H1 (cell line): ENCODE measurements around the gene LYSMD3. TPM values are rescaled to one million over a fixed set of nuclear protein-coding genes. Genes with fewer than 3 reads are reported as not detected.

Experiments used
- CTCF ChIA-PET: fragments of 300-600 bp; sonication (Branson Sonifier 250); formaldehyde crosslinking; loops from one replicate; lab custom pipeline; 2021; ENCODE audit not compliant: partially characterized antibody; lab: Charles Lee
- POLR2A ChIA-PET: fragments of 300-600 bp; sonication (Branson Sonifier 250); formaldehyde crosslinking; loops from one replicate; lab custom pipeline; 2021; ENCODE audit warnings: inconsistent platforms; ENCODE audit not compliant: partially characterized antibody; lab: Charles Lee
- DNase-seq, 2 experiments: peaks; one replicate each; pipeline versions ENCODE4 v3.0.0 to v3.0.0-alpha.2; 2010 to 2022; ENCODE audit warnings: low spot score in 2 of 2, low read depth in 1 of 2, mixed read lengths in 1 of 2
- FAIRE-seq: peaks from 2 replicates; lab custom pipeline; 2011; peaks lifted over from hg19 to GRCh38; lab: Jason Lieb, UNC
- H2AFZ ChIP-seq: 2 replicates; pipeline ENCODE4 v1.8.1; 2012; ENCODE audit warnings: low read length, inconsistent platforms
- H2AK5ac ChIP-seq: 2 replicates; pipeline ENCODE4 v1.6.1; 2013; ENCODE audit warnings: low read depth, low read length
- H2BK120ac ChIP-seq: replicated peaks from 2 replicates; pipeline ENCODE3; 2013; ENCODE audit warnings: low read depth, low read length, inconsistent platforms
- H2BK12ac ChIP-seq: 2 replicates; pipeline ENCODE4 v1.6.1; 2013; ENCODE audit warnings: low read depth, low read length
- H2BK15ac ChIP-seq: 2 replicates; pipeline ENCODE4 v1.6.1; 2013; ENCODE audit warnings: low read length
- H2BK20ac ChIP-seq: 2 replicates; pipeline ENCODE4 v1.6.1; 2013; ENCODE audit warnings: low read length
- H2BK5ac ChIP-seq: 2 replicates; pipeline ENCODE4 v1.6.1; 2013; ENCODE audit warnings: low read depth, low read length
- H3K14ac ChIP-seq: 2 replicates; pipeline ENCODE4 v1.6.1; 2013; ENCODE audit warnings: inconsistent platforms; ENCODE audit not compliant: insufficient read length
- H3K18ac ChIP-seq: 2 replicates; pipeline ENCODE4 v1.6.1; 2013; ENCODE audit warnings: low read length; ENCODE audit errors: extremely low read depth
- H3K23ac ChIP-seq: 2 replicates; pipeline ENCODE4 v1.6.1; 2013; ENCODE audit warnings: inconsistent platforms; ENCODE audit not compliant: insufficient read length
- H3K23me2 ChIP-seq: 2 replicates; pipeline ENCODE4 v1.6.1; 2013; ENCODE audit warnings: low read depth, low read length
- H3K27ac ChIP-seq: 2 replicates; pipeline ENCODE4 v1.6.1; 2011; ENCODE audit warnings: low read depth, low read length, inconsistent platforms
- H3K27me3 ChIP-seq, 4 experiments: replicated peaks in 1 of 4; 1 replicate in 1 of 4; 2 replicates in 3 of 4; pipeline versions ENCODE4 v1.6.1 to v1.8.1; 2011 to 2013; ENCODE audit warnings: low read length in 3 of 4, mild to moderate bottlenecking in 3 of 4, inconsistent platforms in 2 of 4, mixed read lengths in 2 of 4, moderate library complexity in 1 of 4; ENCODE audit not compliant: control insufficient read depth in 3 of 4, insufficient read depth in 3 of 4; ENCODE audit errors: extremely low read depth in 1 of 4
- H3K36me3 ChIP-seq, 4 experiments: 2 replicates each; pipeline versions ENCODE4 v1.6.1 to v1.8.1; 2011 to 2013; ENCODE audit warnings: mild to moderate bottlenecking in 4 of 4, low read length in 3 of 4, moderate library complexity in 2 of 4, control low read depth in 1 of 4, inconsistent platforms in 1 of 4; ENCODE audit not compliant: insufficient read depth in 4 of 4, control insufficient read depth in 2 of 4
- H3K4ac ChIP-seq: replicated peaks from 2 replicates; pipeline ENCODE3; 2013; ENCODE audit warnings: low read length, low read depth, mixed read lengths, inconsistent platforms; ENCODE audit not compliant: insufficient read length
- H3K4me1 ChIP-seq, 4 experiments: replicated peaks in 1 of 4; 1 replicate in 1 of 4; 2 replicates in 3 of 4; pipeline versions ENCODE4 v1.6.1 to v1.8.1; 2011 to 2013; ENCODE audit warnings: low read length in 3 of 4, inconsistent platforms in 2 of 4, mixed read lengths in 1 of 4; ENCODE audit not compliant: insufficient read depth in 4 of 4, control insufficient read depth in 3 of 4
- H3K4me2 ChIP-seq, 2 experiments: 2 replicates each; pipeline versions ENCODE4 v1.6.1 to v1.8.1; 2011 to 2013; ENCODE audit warnings: low read depth in 2 of 2, low read length in 2 of 2, control low read depth in 1 of 2, inconsistent platforms in 1 of 2, mild to moderate bottlenecking in 1 of 2; ENCODE audit not compliant: insufficient read depth in 1 of 2
- H3K4me3 ChIP-seq, 4 experiments: fragments of 200-600, 300-600 bp in 1 of 4; sonication (generic), shearing (Covaris generic), sonication (Bioruptor Twin) in 1 of 4; 2 replicates each; pipeline versions ENCODE4 v1.5.1 to v1.8.1; 2011 to 2016; ENCODE audit warnings: low read length in 4 of 4, low read depth in 3 of 4, control low read depth in 2 of 4, inconsistent platforms in 2 of 4, mild to moderate bottlenecking in 2 of 4, mixed read lengths in 1 of 4, moderate library complexity in 1 of 4; ENCODE audit not compliant: insufficient read depth in 2 of 4; ENCODE audit errors: extremely low read depth in 1 of 4
- H3K56ac ChIP-seq: replicated peaks from 2 replicates; pipeline ENCODE3; 2013; ENCODE audit warnings: low read depth, mild to moderate bottlenecking, mixed read lengths, low read length, inconsistent platforms; ENCODE audit not compliant: insufficient read length
- H3K79me1 ChIP-seq: 2 replicates; pipeline ENCODE4 v1.6.1; 2013; ENCODE audit warnings: low read depth, low read length, control low read depth
- H3K79me2 ChIP-seq, 2 experiments: 2 replicates each; pipeline versions ENCODE4 v1.6.1 to v1.8.1; 2012 to 2013; ENCODE audit warnings: low read length in 2 of 2, mild to moderate bottlenecking in 2 of 2, inconsistent platforms in 1 of 2; ENCODE audit not compliant: insufficient read depth in 2 of 2, control insufficient read depth in 1 of 2
- H3K9ac ChIP-seq, 4 experiments: replicated peaks in 1 of 4; 1 replicate in 1 of 4; 2 replicates in 3 of 4; pipeline versions ENCODE4 v1.6.1 to v1.8.1; 2011 to 2013; ENCODE audit warnings: low read depth in 3 of 4, low read length in 3 of 4, control low read depth in 2 of 4, mild to moderate bottlenecking in 2 of 4, moderate library complexity in 2 of 4, inconsistent platforms in 1 of 4; ENCODE audit errors: extremely low read depth in 1 of 4
- H3K9me3 ChIP-seq, 2 experiments: 2 replicates each; pipeline versions ENCODE4 v1.6.1 to v1.8.1; 2012 to 2013; ENCODE audit warnings: mild to moderate bottlenecking in 2 of 2, moderate library complexity in 2 of 2, control low read depth in 1 of 2, inconsistent platforms in 1 of 2, low read depth in 1 of 2, low read length in 1 of 2, mixed read lengths in 1 of 2; ENCODE audit not compliant: insufficient read depth in 2 of 2
- H4K20me1 ChIP-seq, 2 experiments: replicated peaks in 1 of 2; 2 replicates each; pipeline versions ENCODE3 to v1.8.1; 2011 to 2013; ENCODE audit warnings: inconsistent platforms in 2 of 2, low read length in 2 of 2, mild to moderate bottlenecking in 1 of 2; ENCODE audit not compliant: insufficient read depth in 2 of 2, control insufficient read depth in 1 of 2
- H4K5ac ChIP-seq: 2 replicates; pipeline ENCODE4 v1.6.1; 2013; ENCODE audit warnings: low read length, low read depth, mixed read lengths, inconsistent platforms; ENCODE audit not compliant: insufficient read length
- H4K8ac ChIP-seq: 2 replicates; pipeline ENCODE4 v1.8.0; 2013; ENCODE audit warnings: mild to moderate bottlenecking, moderate library complexity, low read length, inconsistent platforms; ENCODE audit not compliant: insufficient read depth; ENCODE audit errors: extremely low read depth
- H4K91ac ChIP-seq: replicated peaks from 2 replicates; pipeline ENCODE3; 2013; ENCODE audit warnings: low read length, mixed read lengths, inconsistent platforms; ENCODE audit not compliant: insufficient read length
- CBX5 ChIP-seq: fragments of 300-800, 300-1000 bp; sonication (generic); IDR thresholded peaks from 2 replicates; pipeline ENCODE4 v1.7.1; 2016; ENCODE audit warnings: antibody characterized with exemption, low read length, low read depth
- CBX8 ChIP-seq: fragments of 300-800, 300-1000 bp; sonication (generic); IDR thresholded peaks from 2 replicates; pipeline ENCODE4 v1.7.1; 2016; ENCODE audit warnings: low read depth, low read length, borderline replicate concordance
- CHD1 ChIP-seq: IDR thresholded peaks from 2 replicates; pipeline ENCODE4 v1.6.1; 2012; ENCODE audit warnings: low read depth, low read length, improper control_type of control experiment
- CREB1 ChIP-seq: IDR thresholded peaks from 2 replicates; pipeline ENCODE4 v1.6.1; 2012; ENCODE audit warnings: inconsistent platforms
- CTBP2 ChIP-seq: IDR thresholded peaks from 2 replicates; pipeline ENCODE4 v1.7.0; 2011; ENCODE audit warnings: borderline replicate concordance, mild to moderate bottlenecking, moderate library complexity, mixed read lengths, low read length; ENCODE audit not compliant: insufficient read depth, insufficient read length
- GABPA ChIP-seq: IDR thresholded peaks from 2 replicates; pipeline ENCODE4 v1.6.1; 2011; ENCODE audit warnings: mild to moderate bottlenecking, low read length, moderate library complexity, borderline replicate concordance; ENCODE audit not compliant: insufficient read depth
- POU5F1 ChIP-seq: IDR thresholded peaks from 2 replicates; pipeline ENCODE4 v1.6.1; 2011; ENCODE audit warnings: low read depth, mild to moderate bottlenecking, low read length, moderate library complexity
- SAP30 ChIP-seq: fragments of 300-600 bp; sonication (generic); IDR thresholded peaks from 2 replicates; pipeline ENCODE4 v1.7.1; 2012; ENCODE audit warnings: low read length, moderate library complexity, mild to moderate bottlenecking, inconsistent platforms; ENCODE audit not compliant: insufficient read depth, insufficient replicate concordance
- TEAD4 ChIP-seq: IDR thresholded peaks from 2 replicates; pipeline ENCODE4 v1.6.1; 2012; ENCODE audit warnings: low read depth, low read length, inconsistent platforms, mixed read lengths
- ZNF274 ChIP-seq: IDR thresholded peaks from 2 replicates; pipeline ENCODE4 v1.7.0; 2012; ENCODE audit warnings: low read length, borderline replicate concordance; ENCODE audit errors: extremely low read depth
- WGBS, 2 experiments: shearing (Covaris generic) in 1 of 2; methylation state at CpG; one replicate each; pipeline versions ENCODE4 v1.1.6 to v1.1.7; 2013 to 2015; ENCODE audit warnings: low lambda C conversion rate in 2 of 2, mixed read lengths in 2 of 2, inconsistent platforms in 1 of 2, low coverage in 1 of 2, missing lambda C conversion rate in 1 of 2; ENCODE audit not compliant: insufficient replicate concordance in 2 of 2, insufficient coverage in 1 of 2, insufficient read length in 1 of 2; ENCODE audit errors: extremely low coverage in 1 of 2, missing lambda C conversion rate in 1 of 2; 5-methylcytosine and 5-hydroxymethylcytosine counted together
- polyA plus RNA-seq, 7 experiments: library from polyadenylated mRNA; depleted of rRNA in 3 of 7; stranded (reverse) in 5 of 7; unstranded in 2 of 7; fragments of >200 nt in 5 of 7; fragments of 200-250 nt in 2 of 7; gene quantifications; 1 replicate in 5 of 7; 2 replicates in 1 of 7; 4 replicates in 1 of 7; pipeline versions ENCODE4 v1.2.1 to v1.2.3, GENCODE V29; 2011 to 2013; ENCODE audit warnings: missing spikeins in 2 of 7, mixed read lengths in 2 of 7
- total RNA-seq: library from RNA; stranded (reverse); fragmentation: NEBNext Ultra II Directional; extraction: Animal tissue kit (Norgen Biotek cat#: 25700); gene quantifications from 2 replicates; pipeline ENCODE4 v1.2.1, GENCODE V29; 2021
- TF ChIP-seq, protein P1 (sequence below), 3 experiments: IDR thresholded peaks; 1 replicate in 2 of 3; 2 replicates in 1 of 3; pipeline versions ENCODE4 v1.5.1 to v1.6.1; 2011; ENCODE audit warnings: low read length in 3 of 3, mild to moderate bottlenecking in 3 of 3, inconsistent platforms in 2 of 3, low read depth in 1 of 3, moderate library complexity in 1 of 3; ENCODE audit not compliant: insufficient read depth in 1 of 3; ENCODE audit errors: control extremely low read depth in 1 of 3

LYSMD3 gene
- total and polyA plus RNA-seq, 2 of the 8 experiments (the other 6 are each of a cell fraction or from before 2014, with no cell fraction given): 3.7 to 14.9 TPM

DNA sequence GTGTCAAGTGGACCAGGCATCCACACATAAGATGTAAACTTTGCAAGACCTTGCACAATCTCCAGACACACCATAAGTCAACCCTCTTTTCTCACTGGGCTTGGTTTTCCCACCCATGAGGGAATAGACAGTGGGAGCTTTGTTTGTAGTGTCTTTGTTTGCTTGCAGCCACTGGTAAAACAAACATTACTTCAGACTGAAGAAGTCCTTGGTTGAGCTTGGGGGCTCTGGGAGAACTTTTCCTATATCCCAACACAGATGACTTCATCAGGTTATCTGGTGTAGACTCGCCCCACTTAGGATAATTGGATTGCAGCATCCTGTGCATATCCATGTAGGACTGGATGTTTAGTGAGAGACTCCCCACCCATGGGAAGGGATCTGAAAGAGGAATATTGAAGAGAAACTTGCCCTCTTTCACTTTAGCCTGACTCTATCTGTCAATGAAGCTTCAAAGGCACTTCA, 17.7 kb upstream of the LYSMD3 start:
- no peak overlapping the region; the same call in 1 of the 2 replicates for H2BK20ac ChIP-seq
- H3K4me3 ChIP-seq: no peak overlapping the region
- TF ChIP-seq CBX5 (no peak), CREB1 (no peak), GABPA (no peak), ZNF274 (no peak), CBX8 (no peak), POU5F1 (no peak), CTBP2 (no peak), SAP30 (no peak), CHD1 (no peak), TEAD4 (no peak)
- TF ChIP-seq, protein P1, sequence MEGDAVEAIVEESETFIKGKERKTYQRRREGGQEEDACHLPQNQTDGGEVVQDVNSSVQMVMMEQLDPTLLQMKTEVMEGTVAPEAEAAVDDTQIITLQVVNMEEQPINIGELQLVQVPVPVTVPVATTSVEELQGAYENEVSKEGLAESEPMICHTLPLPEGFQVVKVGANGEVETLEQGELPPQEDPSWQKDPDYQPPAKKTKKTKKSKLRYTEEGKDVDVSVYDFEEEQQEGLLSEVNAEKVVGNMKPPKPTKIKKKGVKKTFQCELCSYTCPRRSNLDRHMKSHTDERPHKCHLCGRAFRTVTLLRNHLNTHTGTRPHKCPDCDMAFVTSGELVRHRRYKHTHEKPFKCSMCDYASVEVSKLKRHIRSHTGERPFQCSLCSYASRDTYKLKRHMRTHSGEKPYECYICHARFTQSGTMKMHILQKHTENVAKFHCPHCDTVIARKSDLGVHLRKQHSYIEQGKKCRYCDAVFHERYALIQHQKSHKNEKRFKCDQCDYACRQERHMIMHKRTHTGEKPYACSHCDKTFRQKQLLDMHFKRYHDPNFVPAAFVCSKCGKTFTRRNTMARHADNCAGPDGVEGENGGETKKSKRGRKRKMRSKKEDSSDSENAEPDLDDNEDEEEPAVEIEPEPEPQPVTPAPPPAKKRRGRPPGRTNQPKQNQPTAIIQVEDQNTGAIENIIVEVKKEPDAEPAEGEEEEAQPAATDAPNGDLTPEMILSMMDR (IDR thresholded peaks at IDR 0.05; ENCODE audit: control extremely low read depth in 1 of 3, insufficient read depth in 1 of 3, low read depth in 1 of 3, low read length in 3 of 3): no peak
- DNase-seq (no peak), FAIRE-seq (peak; percentile 57)
- ChIA-PET POLR2A (interaction anchor here (1.5 kb wide), 1 partner anchor 15 kb away, joined by 3 read pairs; no protein-coding TSS in a partner anchor), CTCF (interaction anchor here (1.6 kb wide), 1 partner anchor 17 kb away, joined by 4 read pairs; no protein-coding TSS in a partner anchor)
- no peak overlapping the region for H3K9ac ChIP-seq
- H2AFZ ChIP-seq: peak overlapping the region; percentile 24; the same call in 1 of the 2 replicates
- no peak overlapping the region for H3K14ac ChIP-seq
- H3K9me3 ChIP-seq: no peaks in the 10 kb centered on the region
- H4K20me1 ChIP-seq: no peaks in the 10 kb centered on the region
- H3K18ac ChIP-seq: no peak overlapping the region
- no peak overlapping the region for H3K27ac ChIP-seq
- no peak overlapping the region for H4K8ac ChIP-seq
- H4K91ac ChIP-seq: no peak overlapping the region
- peaks cover 0 to 7% (median 3%) of the 10 kb centered on the region in 4 experiments; a peak in 3 of 7 replicates for H3K4me1 ChIP-seq
- no peak overlapping the region for H3K4me2 ChIP-seq
- H3K27me3 ChIP-seq: no peaks in the 10 kb centered on the region
- H3K4ac ChIP-seq: no peak overlapping the region
- no peaks in the 10 kb centered on the region for H3K79me1 ChIP-seq
- H4K5ac ChIP-seq: no peak overlapping the region
- no peaks in the 10 kb centered on the region for H3K79me2 ChIP-seq
- H2AK5ac ChIP-seq: no peak overlapping the region
- no peak overlapping the region for H2BK15ac ChIP-seq
- H3K56ac ChIP-seq: no peak overlapping the region
- H3K23me2 ChIP-seq: no peaks in the 10 kb centered on the region
- 86% methylated on average over 1 of the region's 1 CpG; no CpG with 5 or more reads in 1 of the 2 experiments for WGBS, 2 experiments
- H2BK12ac ChIP-seq: 0 out of 2 replicates have a peak overlapping the region, but pooled peaks have one; percentile 32
- no peak overlapping the region for H2BK120ac ChIP-seq
- no peaks in the 10 kb centered on the region for H3K36me3 ChIP-seq
- no peak overlapping the region for H2BK5ac ChIP-seq
- no peak overlapping the region for H3K23ac ChIP-seq
